22Rv1 (cell line): ENCODE results near the gene BRI3.

Source experiments
- CTCF ChIP-seq: fragments of 450-650 bp; IDR thresholded peaks from 2 replicates; pipeline ENCODE4 v1.5.1; 2017; ENCODE audit warnings: mild to moderate bottlenecking
- ZFX ChIP-seq: fragments of 450-650 bp; IDR thresholded peaks from 2 replicates; pipeline ENCODE4 v1.6.1; 2017; ENCODE audit warnings: antibody characterized with exemption, borderline replicate concordance

- TF ChIP-seq CTCF = no peak
- TF ChIP-seq ZFX = no peak
These were observed 44.9 kb upstream of the BRI3 start for GRCh38 chr7:98236355-98237185.
